AG10803 (cell line): Measurements from ENCODE around the gene PDK4.

Experiments
- DNase-seq: peaks from one replicate; pipeline ENCODE4 v3.0.0; 2010; ENCODE audit warnings: low read depth
- H3K4me3 ChIP-seq: 2 replicates; pipeline ENCODE4 v1.5.1; 2011; ENCODE audit warnings: mild to moderate bottlenecking, low read length, control low read depth
- CTCF ChIP-seq: conservative IDR thresholded peaks from 2 replicates; pipeline ENCODE4 v1.5.1; 2011; ENCODE audit warnings: mild to moderate bottlenecking, low read length, control low read depth, inconsistent platforms

The PDK4 gene

GRCh38 chr7:95628831-95629439 lies 32.6 kb upstream of the PDK4 start:
- peak; percentile 9 for DNase-seq
- H3K4me3 ChIP-seq = no peak overlapping the region
- no peak for TF ChIP-seq CTCF

GRCh38 chr7:95623788-95624187 lies 27.5 kb upstream of the PDK4 start:
- no peak for DNase-seq
- no peak for TF ChIP-seq CTCF
- H3K4me3 ChIP-seq = no peak overlapping the region

GRCh38 chr7:95622859-95623258 lies 26.5 kb upstream of the PDK4 start:
- TF ChIP-seq CTCF = no peak
- no peak for DNase-seq
- no peak overlapping the region for H3K4me3 ChIP-seq

- DNase-seq = no peak
- no peak for TF ChIP-seq CTCF
- no peak overlapping the region for H3K4me3 ChIP-seq
Observed at GRCh38 chr7:95622001-95622549, 25.8 kb upstream of the PDK4 start.

GRCh38 chr7:95621404-95621803 lies 25.1 kb upstream of the PDK4 start:
- no peak for DNase-seq
- H3K4me3 ChIP-seq = no peak overlapping the region
- no peak for TF ChIP-seq CTCF

GRCh38 chr7:95620631-95621030 lies 24.3 kb upstream of the PDK4 start:
- DNase-seq = no peak
- no peak for TF ChIP-seq CTCF

GRCh38 chr7:95619921-95620320 lies 23.6 kb upstream of the PDK4 start:
- TF ChIP-seq CTCF = no peak

More at GRCh38 chr7:95620631-95621030, 24.3 kb upstream of the PDK4 start:
- no peak overlapping the region for H3K4me3 ChIP-seq

More at GRCh38 chr7:95619921-95620320, 23.6 kb upstream of the PDK4 start:
- no peak for DNase-seq
- H3K4me3 ChIP-seq = no peak overlapping the region
